DOHH2 (cell line): Measurements from ENCODE around the gene RICTOR.

Experiments used
- H3F3A ChIP-seq: fragments of 200-600 bp; sonication (generic), shearing (Covaris generic); 2 replicates; pipeline ENCODE4 v1.6.0; 2016; ENCODE audit warnings: antibody characterized with exemption, mild to moderate bottlenecking; ENCODE audit not compliant: control insufficient read depth, insufficient read depth
- H3K27ac ChIP-seq: fragments of 200-600 bp; sonication (generic); 2 replicates; pipeline ENCODE4 v1.5.1; 2014; ENCODE audit warnings: low read depth, mild to moderate bottlenecking, low read length, moderate library complexity
- H3K27me3 ChIP-seq: fragments of 200-600 bp; sonication (generic); 2 replicates; pipeline ENCODE4 v1.6.1; 2014; ENCODE audit warnings: mild to moderate bottlenecking, low read length, mixed read lengths; ENCODE audit not compliant: control insufficient read depth
- H3K36me3 ChIP-seq: fragments of 200-600 bp; sonication (generic); 2 replicates; pipeline ENCODE4 v1.6.1; 2014; ENCODE audit warnings: mild to moderate bottlenecking, low read length, moderate library complexity, mixed read lengths; ENCODE audit not compliant: control insufficient read depth
- H3K4me1 ChIP-seq: fragments of 200-600 bp; sonication (generic); 2 replicates; pipeline ENCODE4 v1.6.1; 2014; ENCODE audit warnings: mild to moderate bottlenecking, low read length, mixed read lengths; ENCODE audit not compliant: control insufficient read depth
- H3K4me2 ChIP-seq: fragments of 200-600 bp; sonication (generic); 2 replicates; pipeline ENCODE4 v1.6.0; 2014; ENCODE audit warnings: mild to moderate bottlenecking, low read length, moderate library complexity
- H3K4me3 ChIP-seq: fragments of 200-600 bp; sonication (generic); 2 replicates; pipeline ENCODE4 v1.5.1; 2014; ENCODE audit warnings: mild to moderate bottlenecking, low read length, mixed read lengths
- H3K79me2 ChIP-seq: fragments of 200-600 bp; sonication (generic); 2 replicates; pipeline ENCODE4 v1.6.1; 2014; ENCODE audit warnings: mild to moderate bottlenecking, low read length, mixed read lengths; ENCODE audit not compliant: control insufficient read depth
- H3K9me2 ChIP-seq: fragments of 200-600 bp; sonication (generic); replicated peaks from 2 replicates; pipeline ENCODE4 v1.6.1; 2014; ENCODE audit warnings: mild to moderate bottlenecking, low read length, mixed read lengths; ENCODE audit not compliant: control insufficient read depth
- H3K9me3 ChIP-seq: fragments of 200-600 bp; sonication (generic); 2 replicates; pipeline ENCODE4 v1.6.1; 2014; ENCODE audit warnings: antibody characterized with exemption, low read length, mixed read lengths; ENCODE audit not compliant: control insufficient read depth, insufficient read depth
- H4K20me1 ChIP-seq: fragments of 200-600 bp; sonication (generic); 2 replicates; pipeline ENCODE4 v1.6.0; 2014; ENCODE audit warnings: low read depth, mild to moderate bottlenecking, antibody characterized with exemption, low read length, moderate library complexity; ENCODE audit not compliant: control insufficient read depth, insufficient read depth
- CTCF ChIP-seq: fragments of 200-600 bp; sonication (generic); IDR thresholded peaks from one replicate; pipeline ENCODE4 v1.5.1; 2014; ENCODE audit warnings: antibody characterized with exemption, mild to moderate bottlenecking, low read depth, low read length; ENCODE audit not compliant: poor library complexity, severe bottlenecking
- EZH2phosphoT487 ChIP-seq: fragments of 200-600 bp; sonication (generic); IDR thresholded peaks from 2 replicates; pipeline ENCODE4 v1.6.1; 2017; ENCODE audit warnings: borderline replicate concordance, mild to moderate bottlenecking, antibody characterized with exemption, low read length, moderate library complexity, mixed read lengths

RICTOR gene

GRCh38 chr5:38985909-38986452 is 88.2 kb downstream of the RICTOR start:
- H3K27ac ChIP-seq: no peak overlapping the region
- H3K36me3 ChIP-seq: peaks cover 18% of the 10 kb centered on the region
- H3K9me3 ChIP-seq: no peaks in the 10 kb centered on the region
- no peaks in the 10 kb centered on the region for H3K79me2 ChIP-seq
- H3K9me2 ChIP-seq: no peaks in the 10 kb centered on the region
- no peak overlapping the region for H3K4me3 ChIP-seq
- no peak overlapping the region for H3K4me2 ChIP-seq
- no peaks in the 10 kb centered on the region for H3F3A ChIP-seq
- TF ChIP-seq CTCF (no peak), EZH2phosphoT487 (no peak)
- no peaks in the 10 kb centered on the region for H3K27me3 ChIP-seq
- no peaks in the 10 kb centered on the region for H3K4me1 ChIP-seq
- H4K20me1 ChIP-seq: no peaks in the 10 kb centered on the region

GRCh38 chr5:38979535-38979934 is 94.7 kb downstream of the RICTOR start:
- Histone ChIP-seq H3K4me2 (no peak overlapping the region), H3K4me1 (peaks cover 6% of the 10 kb centered on the region), H3K4me3 (no peak overlapping the region), H3K9me2 (no peaks in the 10 kb centered on the region), H3F3A (no peaks in the 10 kb centered on the region), H3K27ac (no peak overlapping the region), H3K36me3 (peaks cover 12% of the 10 kb centered on the region), H3K9me3 (no peaks in the 10 kb centered on the region), H3K79me2 (no peaks in the 10 kb centered on the region), H3K27me3 (no peaks in the 10 kb centered on the region), H4K20me1 (no peaks in the 10 kb centered on the region)
- no peak for TF ChIP-seq CTCF
- no peak for TF ChIP-seq EZH2phosphoT487

GRCh38 chr5:38978036-38978435 is 96.2 kb downstream of the RICTOR start:
- peaks cover 14% of the 10 kb centered on the region for H3K36me3 ChIP-seq
- peaks cover 6% of the 10 kb centered on the region for H3K4me1 ChIP-seq
- no peaks in the 10 kb centered on the region for H3K27me3 ChIP-seq
- H3K27ac ChIP-seq: no peak overlapping the region
- no peaks in the 10 kb centered on the region for H4K20me1 ChIP-seq
- H3K4me3 ChIP-seq: no peak overlapping the region
- H3K4me2 ChIP-seq: no peak overlapping the region
- no peaks in the 10 kb centered on the region for H3K9me2 ChIP-seq
- no peak for TF ChIP-seq CTCF
- no peak for TF ChIP-seq EZH2phosphoT487
- no peaks in the 10 kb centered on the region for H3F3A ChIP-seq
- no peaks in the 10 kb centered on the region for H3K79me2 ChIP-seq
- H3K9me3 ChIP-seq: no peaks in the 10 kb centered on the region
